GM21717 (cell line): ENCODE results near the gene SACM1L.

Experiments used
- ATAC-seq: cut with Tn5 transposase; IDR thresholded peaks from one replicate; pipeline ENCODE4 v1.9.1; 2021; ENCODE audit warnings: mild to moderate bottlenecking, moderate library complexity; ENCODE audit not compliant: unreplicated experiment

Gene SACM1L

DNA sequence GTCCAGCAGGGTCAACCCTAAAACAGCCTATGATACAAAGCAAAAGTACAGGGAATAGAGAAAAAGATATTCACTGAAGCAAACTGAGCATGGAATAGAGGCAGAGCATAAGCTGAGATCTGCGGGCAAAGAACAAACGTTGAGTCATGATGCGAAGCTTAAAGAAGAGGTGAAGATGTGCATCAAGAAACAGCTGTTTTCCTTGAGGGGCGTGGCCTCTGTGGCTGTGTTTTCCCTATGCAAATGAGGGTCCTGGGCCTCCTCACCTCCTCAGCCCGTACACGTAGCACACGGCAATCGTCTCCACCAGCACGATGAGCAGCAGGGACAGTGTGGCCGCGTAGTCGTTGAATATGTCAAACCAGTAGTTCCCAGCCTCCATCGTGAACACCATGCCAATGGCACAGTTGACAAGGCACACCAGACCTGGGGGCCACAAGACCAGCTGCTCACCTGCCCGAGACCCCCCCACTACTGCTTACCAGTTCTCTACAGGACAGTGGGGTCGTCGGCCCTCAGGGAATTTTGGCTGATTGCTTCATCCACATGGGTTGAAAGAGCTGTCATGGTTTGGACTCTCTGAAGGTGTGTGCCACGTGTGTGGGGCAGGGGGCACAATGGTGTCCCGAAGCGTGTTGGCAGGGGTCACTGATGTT, 73.6 kb downstream of the SACM1L start:
- ATAC-seq: no peak

DNA sequence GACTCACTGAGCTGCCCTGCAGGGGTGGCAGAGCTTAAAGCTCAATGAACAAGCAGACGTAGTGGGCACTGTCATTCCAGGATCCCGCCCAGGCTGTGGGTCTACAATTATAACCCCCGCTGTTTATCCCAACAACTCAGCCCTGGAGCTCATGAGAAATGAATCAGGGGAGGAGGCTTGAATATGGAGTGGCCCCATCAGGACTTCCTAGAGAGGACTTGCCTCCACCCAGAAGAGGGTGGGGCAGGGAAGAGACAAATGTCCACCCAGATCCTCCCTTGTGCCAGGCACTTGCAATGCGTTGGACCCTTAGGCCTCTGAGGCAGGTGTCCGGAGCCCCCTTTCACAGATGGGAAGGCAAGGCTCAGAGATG, 74.1 kb downstream of the SACM1L start:
- ATAC-seq: no peak

DNA sequence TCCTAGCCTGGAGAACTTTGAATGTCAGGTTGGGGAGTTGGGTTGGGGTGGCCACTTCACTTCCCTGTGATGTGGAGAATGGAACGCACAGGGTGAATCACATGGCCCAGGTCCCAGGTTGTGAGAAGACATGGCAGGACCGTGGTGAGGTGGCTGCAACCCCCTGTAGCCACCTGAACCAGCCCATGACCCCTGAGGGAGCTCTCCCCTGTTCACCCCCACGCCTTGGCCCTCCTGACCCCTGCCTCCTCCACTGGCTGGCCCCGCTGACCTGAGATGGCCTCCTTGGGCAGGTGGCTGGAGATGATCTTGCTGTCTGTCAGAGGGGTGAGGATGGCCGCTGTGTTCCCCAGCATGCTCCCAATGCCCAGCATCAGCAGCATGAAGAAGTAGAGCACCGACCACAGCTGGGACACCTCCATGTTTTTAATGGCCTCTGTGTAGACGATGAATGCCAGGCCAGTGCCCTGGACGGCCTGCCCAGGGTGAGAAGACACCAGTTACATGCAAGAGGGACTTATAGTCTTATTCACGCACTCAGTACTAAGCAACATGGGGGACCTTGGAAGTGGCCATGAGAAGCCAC, 76.2 kb downstream of the SACM1L start:
- ATAC-seq: no peak

DNA sequence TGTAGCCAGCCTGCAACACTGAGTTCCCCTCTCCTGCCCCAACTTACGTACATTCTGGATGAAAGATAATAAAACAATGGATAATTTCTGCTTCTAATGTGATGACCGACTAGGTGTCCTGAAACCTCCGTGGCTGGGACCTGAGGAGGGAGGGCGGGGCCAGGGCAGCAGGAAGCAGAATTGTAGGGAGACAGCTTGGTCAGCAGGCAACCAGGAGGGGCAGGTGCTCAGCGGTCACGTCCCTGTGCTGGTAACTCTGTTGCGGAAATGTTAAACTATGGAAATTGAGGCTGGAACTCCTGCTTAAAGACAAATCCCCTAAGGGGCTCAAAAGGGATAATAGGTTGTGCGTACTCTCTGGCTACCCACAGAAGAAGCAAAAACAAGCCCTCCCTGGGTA, 76.8 kb downstream of the SACM1L start:
- ATAC-seq: no peak

DNA sequence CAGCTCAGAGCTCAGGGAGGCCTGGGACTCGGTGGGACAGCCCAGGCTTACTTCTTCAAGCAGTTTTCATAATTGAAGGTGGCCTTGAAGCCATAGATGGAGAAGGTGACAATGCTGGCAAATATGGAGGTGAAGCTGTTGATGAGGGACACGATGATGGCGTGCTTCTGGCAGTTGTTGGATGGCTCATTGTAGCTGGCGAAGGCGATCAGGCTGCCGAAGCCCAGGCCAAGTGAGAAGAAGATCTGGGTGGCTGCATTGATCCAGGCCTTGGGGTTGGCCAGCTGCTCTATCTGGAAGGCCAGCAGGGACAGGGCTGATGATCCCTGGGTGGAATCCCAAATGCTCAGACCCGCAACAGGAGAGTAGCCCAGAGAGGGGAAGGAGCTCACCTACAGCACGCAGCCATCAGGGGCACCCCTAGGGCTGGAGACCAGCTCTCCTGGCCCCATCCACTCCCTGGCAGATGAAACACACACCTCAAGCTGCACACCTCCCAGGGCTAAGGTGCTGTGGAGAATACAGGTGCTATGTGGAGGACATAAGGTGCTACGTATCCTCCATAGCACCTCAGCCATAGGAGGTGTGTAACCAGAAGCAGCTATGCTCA, 82.1 kb downstream of the SACM1L start:
- ATAC-seq: no peak

DNA sequence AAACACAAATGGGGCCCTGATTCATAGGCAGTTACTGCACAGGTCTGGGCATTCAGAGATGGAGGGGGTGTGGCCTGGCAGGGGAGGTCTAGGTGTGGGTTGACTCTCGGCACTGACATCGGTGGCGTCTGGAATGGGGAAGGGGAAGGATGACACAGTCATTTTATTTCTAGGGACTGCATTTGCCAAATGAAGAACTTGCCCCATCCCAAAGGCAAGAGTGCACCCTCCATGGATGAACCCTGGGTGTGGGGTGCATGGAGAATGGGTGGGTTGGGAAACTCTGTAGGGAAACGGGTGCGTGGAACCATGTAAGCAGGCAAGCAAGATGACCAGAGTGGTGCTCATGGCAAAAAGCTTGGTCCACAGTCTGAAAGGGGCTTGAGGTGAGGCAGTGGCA, 82.6 kb downstream of the SACM1L start:
- ATAC-seq: no peak

DNA sequence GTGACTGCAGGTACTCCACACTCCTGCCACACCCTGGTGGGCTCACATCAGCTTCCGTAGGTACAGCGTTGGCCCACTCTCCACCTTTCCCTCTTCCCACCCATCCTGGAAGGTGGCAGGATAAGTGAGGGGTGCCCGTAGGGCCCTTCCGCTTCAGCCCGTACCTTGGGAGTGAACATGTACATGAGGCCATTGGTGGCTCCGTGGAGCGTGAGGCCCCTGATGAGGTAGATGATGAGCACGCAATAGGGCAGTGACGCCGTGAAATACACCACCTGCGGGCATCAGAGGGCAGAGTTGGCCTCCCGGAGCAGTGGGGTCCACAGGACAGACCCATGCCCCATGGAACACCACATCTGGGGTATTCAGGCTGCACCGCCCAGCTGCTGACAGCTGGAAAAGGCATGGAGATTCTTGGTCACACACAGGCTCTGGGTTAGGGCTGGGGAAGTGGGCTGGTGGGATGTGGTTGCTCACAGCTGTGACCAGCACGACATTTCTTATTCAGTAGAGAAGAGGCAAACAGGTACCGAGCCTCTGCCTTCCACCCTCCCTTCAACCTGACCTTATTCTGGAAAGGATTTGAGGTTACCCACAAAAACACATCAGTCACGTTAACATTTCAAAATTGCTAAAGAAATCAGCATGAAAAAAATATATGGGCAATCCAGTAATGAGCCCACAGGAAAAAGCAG, 83.3 kb downstream of the SACM1L start:
- no peak for ATAC-seq

DNA sequence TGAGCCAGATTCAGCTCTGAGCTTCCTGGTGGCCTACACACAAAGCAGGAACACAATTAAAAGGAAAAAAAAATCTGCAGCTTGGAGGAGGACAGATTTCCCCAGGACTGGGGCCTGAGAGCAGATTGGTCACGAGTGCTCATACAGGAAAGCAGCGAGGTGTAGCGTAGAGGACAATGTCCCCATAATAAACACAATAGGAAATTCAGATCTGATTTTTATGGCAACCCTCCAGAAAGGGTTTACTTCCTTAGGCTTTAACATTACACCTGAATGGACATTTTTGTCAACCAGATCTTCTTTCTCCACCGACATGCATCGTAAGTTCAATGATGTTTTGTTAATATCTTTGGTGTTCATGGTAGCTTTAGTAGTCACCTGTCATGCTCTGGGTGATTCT, 83.9 kb downstream of the SACM1L start:
- ATAC-seq: no peak

DNA sequence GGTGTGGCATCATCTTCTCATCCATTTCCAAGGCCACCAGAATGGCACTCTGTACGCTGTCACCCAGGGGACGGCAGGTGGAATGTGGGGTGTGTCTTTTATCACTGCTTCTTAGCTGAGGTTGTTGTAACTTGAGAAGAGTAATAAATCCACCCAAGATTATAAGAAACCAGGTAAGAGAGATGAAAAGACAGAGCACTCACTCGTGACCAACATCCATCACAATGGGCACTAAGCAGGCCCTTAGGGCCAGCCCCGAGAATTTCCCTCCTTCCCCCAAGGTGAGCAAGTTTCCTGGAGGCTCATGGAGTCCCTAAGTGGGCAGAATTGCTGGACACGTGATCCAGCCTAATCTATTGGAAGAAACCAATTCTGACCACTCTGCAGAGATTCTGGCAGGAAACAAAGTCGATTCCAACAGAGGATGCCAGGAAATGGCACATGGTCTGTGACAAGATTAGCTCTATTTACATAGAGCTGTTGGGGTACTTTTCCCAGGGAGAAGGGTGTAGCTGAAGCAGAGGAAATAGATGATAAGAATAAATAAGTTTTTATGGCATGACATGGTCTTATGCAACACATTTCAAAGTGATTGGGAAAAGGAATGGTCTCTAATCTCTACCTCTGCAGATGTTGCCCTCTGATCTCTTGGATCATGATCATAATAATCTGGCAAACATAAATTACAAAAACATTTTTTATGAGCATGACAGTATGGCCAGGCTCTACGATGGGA, 84.7 kb downstream of the SACM1L start:
- no peak for ATAC-seq

DNA sequence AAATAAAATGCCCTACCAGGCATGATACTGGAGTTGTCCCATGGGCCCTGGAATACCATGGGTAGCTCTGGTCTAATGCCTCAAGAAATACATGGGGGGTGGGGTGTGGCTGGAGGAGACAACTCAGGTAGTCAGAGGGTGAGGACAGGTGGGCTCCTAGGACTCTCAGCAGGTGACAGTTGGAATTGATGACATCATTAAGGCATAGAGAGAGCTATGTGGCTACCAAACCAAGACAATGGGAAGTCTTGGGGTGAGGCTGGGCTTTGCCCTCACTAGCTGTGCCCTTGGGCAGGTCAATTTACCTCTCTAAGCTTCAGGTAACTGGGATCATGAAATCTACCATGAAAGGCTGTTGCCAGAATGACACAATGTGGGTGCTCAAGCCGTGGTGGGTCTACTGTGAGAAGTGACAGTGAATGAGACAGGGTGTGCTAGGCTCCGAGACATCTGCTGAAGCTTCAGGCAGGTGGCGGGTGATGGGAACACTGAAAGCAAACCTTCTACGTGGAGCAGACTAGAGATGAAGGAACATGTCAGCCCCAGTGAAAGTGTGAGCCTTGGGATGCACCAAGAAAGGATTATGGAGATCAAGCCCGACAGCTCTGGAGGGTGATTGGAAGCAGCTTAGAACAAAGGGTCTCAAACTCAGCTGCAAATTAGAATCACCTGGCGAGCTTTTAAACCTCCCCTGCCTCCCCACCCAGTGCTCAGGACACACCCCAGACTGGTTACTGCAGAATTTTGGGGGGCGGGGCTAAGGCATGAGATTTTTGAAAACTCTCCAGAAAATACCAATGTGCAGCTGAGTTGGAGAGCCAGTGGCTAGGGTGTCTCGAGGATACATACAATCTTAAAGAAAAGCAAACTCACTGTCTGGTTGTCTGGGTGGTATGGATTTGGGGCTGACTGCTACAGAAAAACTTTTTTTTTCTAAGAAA, 85.7 kb downstream of the SACM1L start:
- ATAC-seq: no peak

DNA sequence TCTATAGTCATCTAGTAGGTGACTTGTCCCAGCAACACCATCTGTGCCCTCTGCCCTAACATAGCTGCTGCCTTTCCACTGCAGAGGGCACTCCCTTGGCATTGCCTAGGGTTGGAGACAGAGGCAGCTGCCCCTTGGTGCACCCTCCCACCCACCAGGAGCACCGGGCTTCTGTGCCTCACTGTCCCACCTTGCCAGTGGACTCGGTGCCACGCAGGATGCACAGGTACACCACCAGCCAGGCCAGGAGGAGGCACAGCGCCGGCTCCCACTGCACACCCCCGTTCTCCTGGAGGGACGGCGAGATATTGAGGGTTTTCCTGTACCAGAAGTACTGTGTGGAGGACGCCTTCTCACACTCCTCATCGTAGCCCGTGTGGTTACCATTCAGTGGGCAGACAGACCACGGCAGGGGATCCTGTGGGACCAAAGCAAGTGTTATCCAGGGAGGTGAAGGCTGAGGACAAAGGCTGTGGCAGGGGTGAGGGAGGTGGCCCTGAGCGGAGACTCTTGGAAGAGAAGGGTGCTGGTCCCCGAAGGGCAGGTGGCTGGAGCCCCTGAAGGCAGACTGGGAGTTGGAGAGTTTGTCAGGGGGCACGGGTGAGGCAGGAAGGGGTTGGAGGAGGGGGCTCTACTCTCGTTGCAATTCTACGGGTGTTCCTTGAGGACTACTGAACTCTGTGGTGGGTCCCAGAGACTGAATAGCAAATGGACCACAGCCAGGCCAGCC, 86.5 kb downstream of the SACM1L start:
- ATAC-seq: no peak

DNA sequence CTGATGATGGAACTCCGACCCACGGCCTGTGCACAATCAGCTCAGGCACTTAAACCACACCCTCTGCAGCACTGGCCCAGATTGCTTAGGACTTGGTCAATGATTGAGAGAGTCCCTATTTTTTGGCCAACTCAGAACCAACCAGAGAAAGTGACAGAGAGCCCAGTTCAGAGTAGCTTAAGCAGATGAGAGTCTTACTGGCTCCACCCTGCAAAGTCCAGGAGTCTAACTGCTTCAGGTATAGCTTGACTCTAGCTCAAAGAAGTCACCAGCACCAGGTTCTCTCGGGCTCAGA, 87.1 kb downstream of the SACM1L start:
- ATAC-seq: no peak

DNA sequence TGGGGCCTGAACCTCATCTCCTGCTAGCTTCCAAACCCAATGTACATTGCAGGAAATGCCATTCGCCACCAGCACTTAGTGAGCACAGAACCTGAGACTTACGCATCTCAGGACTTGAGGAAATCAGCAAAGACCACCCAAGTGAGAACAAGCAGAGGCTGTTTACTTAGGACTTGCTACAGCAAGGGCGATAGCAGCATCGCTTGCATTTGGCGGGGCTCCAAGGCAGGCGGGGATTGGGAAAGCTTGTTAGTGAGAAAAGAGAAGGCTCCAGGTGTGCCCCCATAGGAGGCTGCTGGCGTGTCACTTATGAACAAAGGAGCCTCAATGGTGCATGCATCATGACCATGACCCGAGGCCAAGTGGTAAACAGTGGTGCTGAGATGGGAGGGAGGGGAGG, 87.4 kb downstream of the SACM1L start:
- no peak for ATAC-seq

DNA sequence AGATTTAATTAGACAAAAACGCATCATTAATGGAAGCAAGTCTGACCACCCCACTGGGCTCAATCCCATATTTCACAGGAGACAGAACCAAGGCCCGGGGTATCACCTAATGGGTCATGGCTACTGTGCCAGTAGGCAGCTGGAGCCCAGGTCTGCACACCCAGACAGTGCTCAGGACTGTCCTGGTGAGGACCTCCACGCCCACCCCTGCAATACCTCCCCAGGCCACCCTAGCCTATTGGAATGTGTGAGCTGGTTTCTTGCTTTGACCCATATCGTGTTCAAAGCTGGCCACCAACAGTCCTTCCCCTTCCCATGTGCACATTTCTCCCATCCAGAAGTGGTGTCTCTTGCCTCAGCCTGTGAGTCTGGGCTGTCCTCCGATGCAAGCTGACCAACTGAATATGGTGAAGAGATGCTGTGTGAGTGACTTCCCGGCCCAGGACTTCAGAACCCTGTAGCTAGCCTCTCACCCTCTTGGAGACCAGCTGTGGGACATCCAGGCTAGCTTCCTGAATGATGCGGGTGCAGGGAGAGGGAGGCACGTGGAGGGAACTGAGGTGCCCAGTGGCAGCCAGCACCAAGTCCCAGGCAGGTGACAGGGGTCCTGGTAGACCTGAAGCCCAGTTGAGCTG, 88.0 kb downstream of the SACM1L start:
- no peak for ATAC-seq

DNA sequence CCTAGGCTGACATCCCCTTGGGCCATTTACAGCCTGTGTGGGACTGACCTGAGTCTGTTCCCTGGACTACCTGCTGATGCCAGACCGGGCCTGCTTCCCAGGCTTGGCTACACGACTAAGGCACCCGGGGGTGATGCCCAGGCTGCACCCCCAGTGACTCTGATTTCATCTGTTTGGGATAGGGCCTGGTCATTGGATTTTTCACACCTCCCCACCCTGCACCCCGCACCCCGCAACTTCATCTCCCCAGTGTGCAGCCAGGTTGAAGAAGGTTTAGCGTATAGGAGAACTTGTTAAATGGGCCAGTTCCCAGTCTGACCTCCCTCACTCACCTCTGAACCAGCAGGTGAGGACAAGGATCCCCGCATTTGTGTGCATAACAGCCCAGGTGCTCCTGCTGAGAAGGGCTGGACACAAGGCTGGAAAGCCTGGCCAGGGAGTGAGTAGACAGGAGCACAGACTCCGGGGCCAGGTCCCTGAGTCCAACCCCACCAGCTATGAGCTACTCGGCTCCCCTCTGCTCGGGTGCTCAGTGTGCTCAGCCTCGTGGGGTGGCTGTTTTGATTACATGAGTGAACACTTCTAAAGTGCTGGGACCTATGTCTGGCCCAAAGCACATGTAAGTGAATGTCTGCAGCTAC, 88.7 kb downstream of the SACM1L start:
- ATAC-seq: no peak

DNA sequence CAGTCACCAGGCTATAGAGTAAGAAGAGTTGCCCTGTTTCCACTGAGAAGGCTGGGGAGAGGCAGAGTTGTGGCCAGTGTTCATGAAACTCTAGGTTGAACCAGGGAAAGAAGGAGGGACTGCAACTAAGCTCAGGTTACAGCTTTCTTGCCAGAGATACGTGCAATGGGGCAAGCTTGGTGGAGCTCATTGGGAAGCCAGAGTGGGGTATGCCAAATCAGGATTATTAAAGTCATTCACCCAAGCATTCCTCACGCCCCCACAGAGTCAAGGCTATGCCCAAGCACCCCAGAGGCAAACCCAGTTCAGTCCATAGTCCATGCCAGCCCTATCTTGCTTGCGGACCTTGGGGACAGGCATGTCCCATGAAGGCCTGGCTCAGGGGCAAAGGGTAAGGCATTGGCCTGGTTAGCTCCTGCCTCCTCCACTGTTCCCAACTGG, 89.6 kb downstream of the SACM1L start:
- ATAC-seq: no peak

DNA sequence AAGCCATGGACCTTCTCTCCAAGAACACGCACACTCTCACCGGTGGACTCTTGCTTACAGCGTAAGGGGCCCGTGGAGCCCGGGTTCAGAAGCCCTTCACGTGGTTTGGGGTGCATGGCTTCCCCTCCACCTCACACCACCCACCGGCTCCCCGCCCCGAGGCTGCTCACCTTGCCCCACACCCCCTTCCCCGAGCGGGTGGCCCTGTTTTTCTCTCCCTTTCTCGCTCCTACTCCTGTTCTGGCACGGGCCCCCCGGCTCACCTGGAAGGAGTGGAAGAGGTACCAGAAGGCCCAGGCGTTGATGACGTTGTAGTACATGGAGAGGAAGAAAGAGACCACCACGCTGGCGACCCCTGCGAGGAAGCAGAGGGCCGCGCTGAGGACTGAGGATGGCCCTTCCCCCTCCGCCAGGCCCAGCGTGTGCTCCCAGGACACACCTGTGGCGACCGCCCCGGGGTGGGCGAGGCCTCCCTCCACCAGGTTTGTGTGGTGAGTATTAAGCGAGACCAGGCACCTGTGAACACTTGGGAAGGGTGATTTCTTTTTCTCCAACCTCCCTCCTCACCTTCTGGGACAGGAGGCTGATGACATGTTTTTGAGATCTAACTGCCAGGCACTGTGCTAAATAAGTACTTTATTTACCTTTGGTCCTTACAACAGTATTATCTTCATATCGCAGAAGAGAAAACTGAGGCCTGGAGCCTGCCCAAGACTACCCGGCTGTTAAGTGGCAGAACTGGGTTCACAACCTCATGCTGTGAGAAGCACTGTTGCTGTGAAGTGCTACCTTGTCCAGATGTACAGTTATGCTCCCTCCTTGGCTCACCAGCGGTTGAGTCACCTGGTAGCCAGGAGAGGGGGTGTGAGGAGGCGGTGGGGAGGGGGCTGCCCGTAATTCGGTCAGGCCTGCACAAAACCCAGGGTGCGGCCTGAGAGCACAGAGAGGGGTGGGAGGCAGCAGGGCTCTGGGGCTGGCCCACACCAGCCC, 90.8 kb downstream of the SACM1L start:
- ATAC-seq: no peak

DNA sequence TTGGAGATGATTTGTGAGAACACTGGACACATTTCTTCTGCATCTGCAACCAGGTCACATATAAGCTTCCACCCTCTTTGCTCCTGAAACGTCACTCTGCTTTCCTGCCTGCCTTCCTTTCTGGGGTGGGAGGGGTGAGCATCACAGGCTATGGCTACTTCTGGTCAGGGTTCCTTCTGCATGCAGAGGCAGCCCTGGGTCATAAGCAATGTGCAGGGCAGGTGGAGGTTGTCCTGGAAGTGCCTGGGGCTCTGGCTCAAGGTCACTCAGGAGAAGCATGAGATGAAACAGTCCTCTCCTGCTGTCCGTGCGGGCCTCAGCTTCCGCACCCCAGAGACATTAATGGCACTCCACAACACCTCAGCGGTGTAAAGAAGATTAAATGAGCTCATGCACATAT, 92.1 kb downstream of the SACM1L start:
- ATAC-seq: no peak
